Measurements from ENCODE around the gene MAN2A1.

GRCh38 chr5:109707531-109707930 lies 17.8 kb downstream of the MAN2A1 start:
- TF ChIP-seq CTCF (conservative IDR thresholded peaks at IDR 0.05; ENCODE audit: low read depth, low read length) (no peak), EZH2 (IDR thresholded peaks at IDR 0.05; ENCODE audit: borderline replicate concordance, low read depth, low read length, poor library complexity, severe bottlenecking) (no peak)
